MCF 10A (cell line): ENCODE data around the gene KDM5A. TPM values are rescaled to one million over a fixed set of nuclear protein-coding genes. Genes with fewer than 3 reads are reported as not detected.
A peak's percentile ranks its signal among the peaks of the same experiment; 100 is the strongest.

Source experiments
- BruUV-seq: library from RNA; stranded (reverse); fragments of 400-500 nt; replicated peaks from 2 replicates; lab custom pipeline; 2021; lab: Mats Ljungman, UMichigan
- CTCF ChIA-PET: fragments of 300-600 bp; sonication (Branson Sonifier 250); formaldehyde crosslinking; extraction: SDS; loops from one replicate; lab custom pipeline; 2021; ENCODE audit warnings: antibody characterized with exemption, inconsistent platforms; lab: Yijun Ruan, JAX
- POLR2A ChIA-PET: fragments of 300-600, 350-650 bp; sonication (Branson Sonifier 250); formaldehyde crosslinking; extraction: SDS; loops from one replicate; lab custom pipeline; 2020; ENCODE audit warnings: antibody characterized with exemption, inconsistent platforms; lab: Yijun Ruan, JAX
- DNase-seq: peaks from one replicate; pipeline ENCODE4 v3.0.0-alpha.2; 2018; ENCODE audit not compliant: unreplicated experiment
- H3K27ac Mint-ChIP-seq: one replicate; pipeline ENCODE4 v1.8.0; 2022; ENCODE audit warnings: mild to moderate bottlenecking, low read depth, mixed read lengths; ENCODE audit not compliant: unreplicated experiment
- H3K27me3 Mint-ChIP-seq: one replicate; pipeline ENCODE4 v1.8.0; 2022; ENCODE audit warnings: mixed read lengths; ENCODE audit not compliant: insufficient read depth, unreplicated experiment
- H3K36me3 Mint-ChIP-seq: one replicate; pipeline ENCODE4 v1.8.0; 2022; ENCODE audit warnings: mild to moderate bottlenecking, moderate library complexity, mixed read lengths; ENCODE audit not compliant: insufficient read depth, unreplicated experiment
- H3K4me1 Mint-ChIP-seq: one replicate; pipeline ENCODE4 v1.8.0; 2022; ENCODE audit warnings: mixed read lengths; ENCODE audit not compliant: insufficient read depth, unreplicated experiment
- H3K4me3 Mint-ChIP-seq: one replicate; pipeline ENCODE4 v1.8.0; 2022; ENCODE audit warnings: mild to moderate bottlenecking, moderate library complexity, mixed read lengths; ENCODE audit not compliant: unreplicated experiment
- H3K9me3 Mint-ChIP-seq: one replicate; pipeline ENCODE4 v1.8.0; 2022; ENCODE audit warnings: mixed read lengths; ENCODE audit not compliant: unreplicated experiment
- CTCF ChIP-seq: fragments of 200-600 bp; IDR thresholded peaks from one replicate; pipeline ENCODE4 v1.8.0; 2022; ENCODE audit warnings: antibody characterized with exemption, mild to moderate bottlenecking; ENCODE audit not compliant: unreplicated experiment
- intact Hi-C: fragments of 100-400 bp; cut with micrococcal nuclease; formaldehyde crosslinking; loops from 2 replicates; pipeline ENCODE4 v1.14.1; 2022
- total RNA-seq: library from RNA; stranded (reverse); gene quantifications from 2 replicates; pipeline ENCODE4 v1.2.3, GENCODE V29; 2022

KDM5A gene
- total RNA-seq, 1 experiment from 2014 or later = 58.0 TPM

GRCh38 chr12:291153-291723 is 97.9 kb downstream of the KDM5A start:
- Mint-ChIP-seq H3K4me3 (no peak overlapping the region), H3K27me3 (no peaks in the 10 kb centered on the region), H3K9me3 (peaks cover 4% of the 10 kb centered on the region), H3K27ac (peak overlapping the region; percentile 19), H3K36me3 (peaks cover 72% of the 10 kb centered on the region), H3K4me1 (peaks cover 23% of the 10 kb centered on the region)
- CTCF ChIA-PET = no interaction called here
- POLR2A ChIA-PET = no interaction called here
- no peak for TF ChIP-seq CTCF
- DNase-seq = no peak
- BruUV-seq = no TSS peak
- intact Hi-C loops = no loop called here

DNA sequence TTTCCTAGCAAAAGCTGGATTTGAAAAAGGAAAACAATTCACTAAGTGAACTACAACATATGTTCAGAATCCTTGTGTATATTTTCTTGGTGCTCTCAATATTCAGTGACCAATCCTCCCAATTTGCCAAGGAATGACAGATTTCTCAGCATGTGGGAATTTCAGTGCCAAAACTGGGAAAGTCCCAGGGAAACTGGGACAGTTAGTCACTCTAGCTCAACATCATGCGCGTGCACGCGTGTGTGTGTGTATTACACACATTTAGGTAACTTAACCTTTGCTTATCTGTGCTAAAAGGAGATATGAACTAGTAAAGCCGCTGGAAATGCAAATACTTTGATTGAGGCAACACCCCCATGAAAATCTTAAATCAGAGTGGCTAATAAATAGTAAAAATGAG is 100.4 kb downstream of the KDM5A start:
- TF ChIP-seq CTCF = no peak
- intact Hi-C loops = no loop called here
- DNase-seq = peak; percentile 46
- BruUV-seq = no TSS peak
- no peaks in the 10 kb centered on the region for H3K27me3 Mint-ChIP-seq
- no peaks in the 10 kb centered on the region for H3K9me3 Mint-ChIP-seq
- no peak overlapping the region for H3K4me3 Mint-ChIP-seq
- peaks cover 18% of the 10 kb centered on the region for H3K4me1 Mint-ChIP-seq
- ChIA-PET POLR2A (interaction anchor here (0.7 to 1.5 kb wide), 5 partner anchors 9 to 173 kb away, joined by 3 to 5 read pairs (median 3); no protein-coding TSS in a partner anchor), CTCF (no interaction called here)
- peaks cover 68% of the 10 kb centered on the region for H3K36me3 Mint-ChIP-seq
- no peak overlapping the region for H3K27ac Mint-ChIP-seq

GRCh38 chr12:286531-287300 is 102.4 kb downstream of the KDM5A start:
- no TSS peak for BruUV-seq
- ChIA-PET CTCF (no interaction called here), POLR2A (interaction anchor here (0.9 to 1.0 kb wide), 2 partner anchors 11 to 46 kb away, joined by 3 to 4 read pairs; no protein-coding TSS in a partner anchor)
- no peak for DNase-seq
- no peak for TF ChIP-seq CTCF
- no peak overlapping the region for H3K4me3 Mint-ChIP-seq
- no peak overlapping the region for H3K27ac Mint-ChIP-seq
- H3K36me3 Mint-ChIP-seq = peaks cover 68% of the 10 kb centered on the region
- intact Hi-C loops = no loop called here
- no peaks in the 10 kb centered on the region for H3K27me3 Mint-ChIP-seq
- peaks cover 6% of the 10 kb centered on the region for H3K4me1 Mint-ChIP-seq
- no peaks in the 10 kb centered on the region for H3K9me3 Mint-ChIP-seq

DNA sequence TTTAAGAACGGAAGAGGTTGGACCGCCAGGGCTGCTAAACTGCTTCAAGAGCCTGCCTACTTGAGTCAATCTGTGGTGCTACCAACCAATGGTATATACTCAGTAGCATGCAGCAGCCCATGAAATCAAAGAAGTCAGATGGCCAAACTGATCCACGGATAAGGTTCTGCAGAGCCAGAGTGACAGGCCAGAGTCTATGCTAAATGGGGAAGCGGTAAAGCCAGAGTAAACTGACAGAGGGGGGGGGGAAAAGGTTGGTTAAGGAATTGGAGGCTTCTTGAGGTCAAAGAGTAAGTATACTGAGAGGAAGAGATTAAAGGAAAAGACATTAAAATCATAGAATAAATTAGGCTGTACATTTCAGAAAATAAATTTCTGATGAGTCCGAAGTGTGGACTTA is 111.1 kb downstream of the KDM5A start:
- ChIA-PET CTCF (no interaction called here), POLR2A (no interaction called here)
- no peaks in the 10 kb centered on the region for H3K27me3 Mint-ChIP-seq
- H3K4me3 Mint-ChIP-seq = no peak overlapping the region
- no TSS peak for BruUV-seq
- no peak for DNase-seq
- H3K36me3 Mint-ChIP-seq = peaks cover 31% of the 10 kb centered on the region
- intact Hi-C loops = no loop called here
- H3K27ac Mint-ChIP-seq = no peak overlapping the region
- no peak for TF ChIP-seq CTCF
- H3K4me1 Mint-ChIP-seq = no peaks in the 10 kb centered on the region
- no peaks in the 10 kb centered on the region for H3K9me3 Mint-ChIP-seq
